ENCODE data around the gene LRRC3B. TPM values are rescaled to one million over a fixed set of nuclear protein-coding genes. Genes with fewer than 3 reads are reported as not detected.

LRRC3B gene
- total RNA-seq, 1 donor from 2014 or later = 0.30 TPM

GRCh38 chr3:26753095-26753494 is 130.5 kb downstream of the LRRC3B start:
- intact Hi-C loops (cut with DNase I) = no loop called here

GRCh38 chr3:26757978-26758377 is 135.4 kb downstream of the LRRC3B start:
- ATAC-seq (no peak), DNase-seq (no peak)
- no peak overlapping the region for H3K4me3 ChIP-seq
- intact Hi-C loops (cut with DNase I) = no loop called here
- no peaks in the 10 kb centered on the region for H3K36me3 ChIP-seq
- no peaks in the 10 kb centered on the region for H3K4me1 ChIP-seq
- no peak for TF ChIP-seq CTCF (IDR thresholded peaks at IDR 0.05)
- H3K27me3 ChIP-seq (ENCODE audit: low read depth) = no peaks in the 10 kb centered on the region
- no peaks in the 10 kb centered on the region for H3K9me3 ChIP-seq
- H3K27ac ChIP-seq = no peak overlapping the region

More at GRCh38 chr3:26753095-26753494, 130.5 kb downstream of the LRRC3B start:
- no peak for TF ChIP-seq CTCF (IDR thresholded peaks at IDR 0.05)
- Histone ChIP-seq H3K9me3 (no peaks in the 10 kb centered on the region), H3K4me1 (no peaks in the 10 kb centered on the region), H3K4me3 (no peak overlapping the region), H3K36me3 (no peaks in the 10 kb centered on the region), H3K27me3 (ENCODE audit: low read depth) (no peaks in the 10 kb centered on the region), H3K27ac (no peak overlapping the region)
- no peak for ATAC-seq
- no peak for DNase-seq
